LNCaP clone FGC (cell line): Measurements from ENCODE around the gene FNDC3B.

Experiments
- DNase-seq: peaks from one replicate; pipeline ENCODE4 v3.0.0-alpha.2; 2011; ENCODE audit warnings: low read depth
- H3K4me3 ChIP-seq: 2 replicates; pipeline ENCODE4 v1.5.1; 2011; ENCODE audit warnings: mild to moderate bottlenecking, low read depth, low read length, control low read depth
- TF ChIP-seq, protein P1 (sequence below): IDR thresholded peaks from 2 replicates; pipeline ENCODE4 v1.5.1; 2012; ENCODE audit warnings: mild to moderate bottlenecking; ENCODE audit not compliant: control insufficient read depth, insufficient read depth; ENCODE audit errors: extremely low read depth

FNDC3B gene

DNA sequence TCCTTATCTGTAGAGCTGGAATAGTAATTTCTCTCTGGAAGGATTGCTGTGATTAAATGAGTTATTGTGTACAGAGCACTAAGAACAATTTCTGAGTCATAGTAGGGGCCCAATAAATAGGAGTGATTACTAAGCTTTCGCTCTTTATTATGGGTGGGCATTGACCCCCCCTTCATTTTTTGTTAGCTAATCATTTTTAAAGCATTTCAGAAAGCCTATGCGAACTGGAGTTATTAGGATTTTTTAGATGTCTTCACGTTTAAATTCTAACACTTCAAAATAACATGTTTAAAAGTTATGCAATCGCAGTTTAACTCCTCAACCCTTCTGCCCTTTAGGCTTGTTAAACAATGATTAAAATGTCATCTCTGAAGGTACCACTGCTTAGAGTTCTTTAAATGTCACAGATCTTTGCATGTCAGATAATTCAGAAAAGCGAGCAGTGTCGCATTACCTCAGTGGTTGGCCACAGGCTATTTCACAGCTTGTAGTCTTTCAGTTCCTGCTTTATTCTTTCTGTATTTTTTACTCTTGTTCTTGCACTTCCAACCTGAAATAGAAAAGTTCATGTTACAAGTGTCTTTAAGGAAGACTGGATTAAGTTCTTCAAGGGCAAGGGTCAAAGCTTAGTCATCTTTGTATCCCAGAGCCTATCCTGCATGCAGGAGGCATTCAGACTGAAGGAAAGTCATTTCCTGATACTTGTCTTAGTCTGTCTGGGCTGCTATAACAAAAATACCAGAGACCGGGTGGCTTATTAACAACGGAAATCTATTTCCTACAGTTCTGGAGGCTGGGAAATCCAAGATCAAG lies 102.9 kb downstream of the FNDC3B start:
- no peak for DNase-seq
- H3K4me3 ChIP-seq = no peak overlapping the region
- TF ChIP-seq, protein P1, sequence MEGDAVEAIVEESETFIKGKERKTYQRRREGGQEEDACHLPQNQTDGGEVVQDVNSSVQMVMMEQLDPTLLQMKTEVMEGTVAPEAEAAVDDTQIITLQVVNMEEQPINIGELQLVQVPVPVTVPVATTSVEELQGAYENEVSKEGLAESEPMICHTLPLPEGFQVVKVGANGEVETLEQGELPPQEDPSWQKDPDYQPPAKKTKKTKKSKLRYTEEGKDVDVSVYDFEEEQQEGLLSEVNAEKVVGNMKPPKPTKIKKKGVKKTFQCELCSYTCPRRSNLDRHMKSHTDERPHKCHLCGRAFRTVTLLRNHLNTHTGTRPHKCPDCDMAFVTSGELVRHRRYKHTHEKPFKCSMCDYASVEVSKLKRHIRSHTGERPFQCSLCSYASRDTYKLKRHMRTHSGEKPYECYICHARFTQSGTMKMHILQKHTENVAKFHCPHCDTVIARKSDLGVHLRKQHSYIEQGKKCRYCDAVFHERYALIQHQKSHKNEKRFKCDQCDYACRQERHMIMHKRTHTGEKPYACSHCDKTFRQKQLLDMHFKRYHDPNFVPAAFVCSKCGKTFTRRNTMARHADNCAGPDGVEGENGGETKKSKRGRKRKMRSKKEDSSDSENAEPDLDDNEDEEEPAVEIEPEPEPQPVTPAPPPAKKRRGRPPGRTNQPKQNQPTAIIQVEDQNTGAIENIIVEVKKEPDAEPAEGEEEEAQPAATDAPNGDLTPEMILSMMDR = no peak

DNA sequence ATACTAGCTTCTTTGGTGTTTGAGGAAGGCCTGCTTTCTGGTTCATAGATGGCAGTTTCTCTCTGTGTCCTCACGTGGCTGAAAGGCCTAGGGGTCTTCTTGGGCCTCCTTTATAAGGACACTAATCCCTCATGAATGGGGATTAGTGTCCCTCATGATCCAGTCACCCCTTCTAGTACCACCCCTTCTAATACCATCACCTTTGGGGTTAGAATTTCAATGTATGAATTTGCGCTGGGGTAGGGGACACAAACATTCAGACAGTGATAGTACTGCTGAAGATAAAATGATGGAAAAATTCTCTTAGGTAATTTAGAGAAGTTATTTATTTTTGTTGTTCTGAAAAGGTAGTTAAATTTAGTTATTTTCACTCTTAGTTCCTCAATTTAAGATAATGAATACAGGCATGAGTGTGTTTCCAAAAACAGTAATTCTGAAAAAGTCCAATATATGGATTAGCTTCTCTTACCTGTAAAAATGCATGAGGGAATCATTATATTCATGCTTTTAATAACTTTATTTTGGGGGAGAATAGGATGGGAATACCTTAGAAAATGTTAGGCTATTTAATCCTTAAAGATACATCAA lies 103.6 kb downstream of the FNDC3B start:
- no peak overlapping the region for H3K4me3 ChIP-seq
- TF ChIP-seq, protein P1 = no peak
- no peak for DNase-seq

DNA sequence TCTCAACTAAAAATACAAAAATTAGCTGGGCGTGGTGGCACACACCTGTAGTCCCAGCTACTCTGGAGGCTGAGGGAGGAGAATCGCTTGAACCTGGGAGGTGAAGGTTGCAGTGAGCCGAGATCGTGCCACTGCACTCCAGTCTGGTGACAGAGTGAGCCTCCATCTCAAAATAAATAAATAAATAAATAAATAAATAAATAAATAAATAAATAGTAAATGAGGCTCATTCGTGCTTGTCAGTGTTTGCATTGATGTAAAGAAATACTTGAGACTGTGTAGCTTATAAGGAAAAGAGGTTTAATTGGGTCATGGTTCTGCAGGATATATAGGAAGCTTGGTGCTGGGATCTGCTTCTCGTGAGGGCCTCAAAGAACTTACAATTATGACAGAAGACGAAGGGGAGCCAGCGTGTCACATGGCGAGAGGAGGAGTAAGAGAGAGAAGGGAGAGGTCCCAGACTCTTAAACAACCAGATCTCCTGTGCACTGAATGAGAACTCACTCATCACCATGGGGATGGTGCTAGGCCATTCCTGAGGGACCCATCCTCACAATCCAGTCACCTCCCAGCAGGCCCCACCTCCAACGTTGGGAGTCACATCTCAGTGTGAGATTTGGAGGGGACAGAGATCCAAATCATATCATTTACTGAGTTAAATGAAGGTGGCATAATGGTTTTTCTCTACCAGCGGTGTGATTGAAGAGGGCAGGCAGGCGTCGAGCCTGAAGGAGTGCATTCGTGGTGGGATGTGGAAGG lies 104.5 kb downstream of the FNDC3B start:
- TF ChIP-seq, protein P1 = no peak
- DNase-seq = no peak
- H3K4me3 ChIP-seq = no peak overlapping the region

DNA sequence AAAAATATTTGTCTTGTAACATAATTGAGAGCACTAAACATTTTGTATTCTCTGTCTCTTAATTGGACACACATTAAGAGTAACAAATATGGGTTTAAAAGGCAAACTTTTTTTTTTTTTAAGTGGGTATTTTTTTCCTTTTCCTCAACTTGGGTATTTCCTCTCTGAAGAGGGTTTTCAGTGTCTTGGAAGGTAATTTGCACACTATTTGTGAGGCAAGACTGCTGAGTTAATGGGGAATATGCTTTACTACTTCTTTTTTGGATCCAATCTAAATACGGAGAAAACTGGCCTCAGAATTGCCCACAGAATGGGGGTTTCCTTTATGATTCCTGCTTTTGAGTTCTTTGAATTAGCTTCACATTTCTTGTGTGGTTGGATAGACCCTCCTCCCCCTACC lies 105.2 kb downstream of the FNDC3B start:
- H3K4me3 ChIP-seq = no peak overlapping the region
- TF ChIP-seq, protein P1 = no peak
- DNase-seq = no peak

- no peak for DNase-seq
- H3K4me3 ChIP-seq = no peak overlapping the region
- TF ChIP-seq, protein P1 = no peak
Observed at GRCh38 chr3:172145031-172145686, 105.8 kb downstream of the FNDC3B start.

DNA sequence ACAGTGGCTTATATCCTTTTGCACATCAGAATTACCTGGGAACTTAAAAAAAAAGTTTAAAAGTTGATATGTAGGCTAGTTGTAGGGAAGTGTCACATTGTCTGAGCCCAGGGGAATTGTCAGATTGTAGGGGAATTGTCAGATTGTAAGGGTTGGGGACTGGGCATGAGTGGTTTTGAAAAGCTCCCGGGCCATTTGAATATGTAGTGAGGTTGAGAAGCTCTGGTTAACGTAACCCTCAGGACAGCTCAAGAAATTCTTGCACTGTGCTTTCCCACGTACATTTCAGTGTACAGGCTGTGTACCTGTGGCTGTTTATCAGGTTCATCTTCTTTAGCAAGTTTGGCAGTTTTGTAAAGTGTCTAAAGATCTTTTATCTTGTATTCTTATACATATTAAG lies 107.0 kb downstream of the FNDC3B start:
- DNase-seq = no peak

More for the DNA sequence above, 107.0 kb downstream of the FNDC3B start:
- no peak overlapping the region for H3K4me3 ChIP-seq
- TF ChIP-seq, protein P1 = no peak
